ENCODE measurements around the gene PCYT1A. TPM values are rescaled to one million over a fixed set of nuclear protein-coding genes. Genes with fewer than 3 reads are reported as not detected.
A peak's percentile ranks its signal among the peaks of the same experiment; 100 is the strongest.

The PCYT1A gene
- total RNA-seq, 1 donor from 2014 or later = 30.2 TPM

GRCh38 chr3:196219194-196219969 lies 68.1 kb downstream of the PCYT1A start:
- Mint-ChIP-seq H3K36me3 (ENCODE audit: low read depth) (no peaks in the 10 kb centered on the region), H3K4me3 (peak overlapping the region; percentile 10), H3K4me1 (peaks cover 29% of the 10 kb centered on the region), H3K9me3 (no peaks in the 10 kb centered on the region), H3K27ac (ENCODE audit: unreplicated experiment) (peak overlapping the region; percentile 86), H3K27me3 (ENCODE audit: low read depth) (no peaks in the 10 kb centered on the region)
- no peak for DNase-seq (ENCODE audit: low read depth, low spot score)
- no peak for TF ChIP-seq CTCF (conservative IDR thresholded peaks at IDR 0.05)

- Mint-ChIP-seq H3K4me3 (no peak overlapping the region), H3K27ac (ENCODE audit: unreplicated experiment) (no peak overlapping the region), H3K4me1 (peaks cover 33% of the 10 kb centered on the region), H3K27me3 (ENCODE audit: low read depth) (no peaks in the 10 kb centered on the region), H3K36me3 (ENCODE audit: low read depth) (no peaks in the 10 kb centered on the region), H3K9me3 (no peaks in the 10 kb centered on the region)
- TF ChIP-seq CTCF (conservative IDR thresholded peaks at IDR 0.05) = no peak
- DNase-seq (ENCODE audit: low read depth, low spot score) = no peak
Observed at GRCh38 chr3:196218155-196218712, 69.3 kb downstream of the PCYT1A start.

- Mint-ChIP-seq H3K27ac (ENCODE audit: unreplicated experiment) (no peak overlapping the region), H3K9me3 (no peaks in the 10 kb centered on the region), H3K36me3 (ENCODE audit: low read depth) (no peaks in the 10 kb centered on the region), H3K4me1 (peaks cover 33% of the 10 kb centered on the region), H3K4me3 (no peak overlapping the region), H3K27me3 (ENCODE audit: low read depth) (no peaks in the 10 kb centered on the region)
- DNase-seq (ENCODE audit: low read depth, low spot score) = no peak
- TF ChIP-seq CTCF (conservative IDR thresholded peaks at IDR 0.05) = no peak
Observed at GRCh38 chr3:196217307-196218154, 70.0 kb downstream of the PCYT1A start.

- Mint-ChIP-seq H3K4me3 (no peak overlapping the region), H3K4me1 (peaks cover 33% of the 10 kb centered on the region), H3K9me3 (no peaks in the 10 kb centered on the region), H3K27me3 (ENCODE audit: low read depth) (no peaks in the 10 kb centered on the region), H3K36me3 (ENCODE audit: low read depth) (no peaks in the 10 kb centered on the region), H3K27ac (ENCODE audit: unreplicated experiment) (no peak overlapping the region)
- no peak for TF ChIP-seq CTCF (conservative IDR thresholded peaks at IDR 0.05)
- DNase-seq (ENCODE audit: low read depth, low spot score) = no peak
Observed at GRCh38 chr3:196216681-196217211, 70.8 kb downstream of the PCYT1A start.

GRCh38 chr3:196216089-196216564 lies 71.4 kb downstream of the PCYT1A start, which contains the start of gene SLC51A:
SLC51A (plus strand) TSS chr3:196216534; CDS start chr3:196216713, 179 bp downstream.
- Mint-ChIP-seq H3K9me3 (no peaks in the 10 kb centered on the region), H3K4me3 (no peak within 1 kb of the TSS), H3K27ac (ENCODE audit: unreplicated experiment) (peak within 1 kb of the TSS; percentile 20), H3K27me3 (ENCODE audit: low read depth) (no peaks in the 10 kb centered on the region), H3K36me3 (ENCODE audit: low read depth) (no peaks in the 10 kb centered on the region), H3K4me1 (peaks cover 34% of the 10 kb centered on the region)
- TF ChIP-seq CTCF (conservative IDR thresholded peaks at IDR 0.05) = no peak
- DNase-seq (ENCODE audit: low read depth, low spot score) = no peak

All from neural crest cell (in vitro differentiated cells).